HG02588 (cell line): ENCODE data around the gene CACNA1C.
"Not testable (repeated sequence)": the region's sequence is repeated elsewhere in the genome, so short reads cannot be mapped to it uniquely, and the experiment has no call there.

Experiments used
- ATAC-seq: cut with Tn5 transposase; IDR thresholded peaks from one replicate; pipeline ENCODE4 v1.9.1; 2021; ENCODE audit warnings: mild to moderate bottlenecking, moderate library complexity; ENCODE audit not compliant: unreplicated experiment

The CACNA1C gene

DNA sequence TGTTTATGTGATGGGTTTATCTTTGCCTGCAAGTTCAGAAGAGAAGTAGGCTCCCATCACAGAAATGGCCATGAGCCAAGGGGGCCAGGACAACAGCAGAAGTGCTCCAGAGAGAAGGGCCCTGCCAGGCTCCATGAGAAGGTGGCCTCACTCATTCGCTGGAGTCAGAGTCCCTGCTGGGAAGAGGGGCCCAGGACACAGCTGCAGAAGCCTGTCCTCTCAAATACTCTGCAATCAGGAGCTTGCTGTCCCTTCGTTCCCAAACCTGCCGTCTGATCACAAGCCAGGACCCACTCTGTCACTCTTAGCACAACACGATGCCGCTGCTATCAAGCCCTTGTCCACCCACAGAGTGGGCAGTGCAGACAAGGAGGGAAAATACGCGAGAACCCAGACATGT, 435.8 kb downstream of the CACNA1C start:
- no peak for ATAC-seq

DNA sequence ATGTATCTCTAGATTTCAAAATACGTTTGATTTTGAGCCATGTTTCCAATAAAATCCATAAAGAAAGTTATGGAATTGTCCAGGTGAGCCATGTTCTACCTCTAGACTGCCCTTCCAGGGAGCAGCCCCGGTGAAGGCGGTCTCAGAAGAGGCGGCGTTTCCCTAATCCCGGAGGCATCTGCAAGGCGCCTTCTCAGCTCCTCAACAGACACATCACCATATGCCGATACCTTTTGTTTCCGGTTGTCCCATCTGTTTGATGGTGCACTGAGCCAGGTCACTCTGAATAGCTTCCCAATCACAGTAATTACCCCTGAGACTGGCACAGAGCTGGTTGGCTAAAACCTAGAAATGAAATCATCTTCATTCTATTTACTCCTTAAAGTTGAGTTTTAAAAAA, 436.5 kb downstream of the CACNA1C start:
- ATAC-seq = no peak

DNA sequence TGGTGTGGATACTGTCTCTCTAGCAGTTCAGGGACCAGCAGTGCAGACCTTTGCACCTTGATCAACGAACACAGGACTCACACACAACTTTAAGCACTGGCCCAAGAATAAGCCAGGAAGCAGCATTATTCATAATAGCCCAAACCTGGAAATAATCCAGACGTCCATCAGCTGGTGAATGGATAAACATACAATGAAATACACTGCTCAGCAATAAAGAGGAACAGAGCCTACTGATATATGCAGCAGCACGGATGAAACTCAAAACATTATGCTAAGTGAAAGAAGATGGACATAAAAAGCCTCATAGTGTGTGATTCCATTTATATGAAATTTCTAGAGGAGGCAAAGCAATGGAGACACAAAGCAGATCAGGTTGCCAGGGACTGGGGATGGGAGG, 438.0 kb downstream of the CACNA1C start:
- no peak for ATAC-seq

DNA sequence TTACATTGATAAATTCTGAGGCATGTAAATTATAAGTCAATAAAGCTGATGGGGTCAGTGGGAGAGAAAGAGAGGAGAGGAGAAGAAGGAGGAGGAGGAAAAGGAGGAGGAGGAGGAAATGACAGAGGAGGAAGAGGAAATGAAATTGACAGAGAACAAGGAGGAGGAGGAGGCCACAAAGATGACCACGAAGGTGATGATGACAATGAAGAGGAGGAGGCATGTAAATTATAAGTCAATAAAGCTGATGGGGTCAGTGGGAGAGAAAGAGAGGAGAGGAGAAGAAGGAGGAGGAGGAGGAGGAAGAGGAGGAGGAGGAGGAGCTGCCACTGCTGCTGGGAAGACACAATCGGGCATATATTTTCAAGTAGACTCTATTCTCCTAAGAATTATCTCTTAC, 438.6 kb downstream of the CACNA1C start:
- not testable (repeated sequence) for ATAC-seq

DNA sequence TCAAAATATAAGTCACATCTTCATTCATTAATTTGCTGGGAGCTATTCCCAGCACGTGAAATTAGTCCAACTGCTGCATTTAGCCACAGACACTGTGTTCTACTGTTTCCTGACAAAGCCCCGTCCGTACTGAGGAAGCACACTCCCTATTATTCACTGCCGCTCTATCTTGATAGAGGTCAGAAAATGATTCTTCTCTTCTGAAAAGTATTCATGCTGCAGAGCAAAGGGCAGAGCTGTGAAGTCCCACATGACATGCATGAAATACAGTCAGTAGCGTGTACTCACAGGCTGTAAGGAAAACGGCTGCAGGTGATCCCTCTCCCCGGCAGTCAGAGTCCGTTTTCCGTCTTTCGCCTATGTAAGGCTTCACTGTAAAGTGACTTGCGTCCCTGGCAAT, 439.4 kb downstream of the CACNA1C start:
- ATAC-seq = no peak

DNA sequence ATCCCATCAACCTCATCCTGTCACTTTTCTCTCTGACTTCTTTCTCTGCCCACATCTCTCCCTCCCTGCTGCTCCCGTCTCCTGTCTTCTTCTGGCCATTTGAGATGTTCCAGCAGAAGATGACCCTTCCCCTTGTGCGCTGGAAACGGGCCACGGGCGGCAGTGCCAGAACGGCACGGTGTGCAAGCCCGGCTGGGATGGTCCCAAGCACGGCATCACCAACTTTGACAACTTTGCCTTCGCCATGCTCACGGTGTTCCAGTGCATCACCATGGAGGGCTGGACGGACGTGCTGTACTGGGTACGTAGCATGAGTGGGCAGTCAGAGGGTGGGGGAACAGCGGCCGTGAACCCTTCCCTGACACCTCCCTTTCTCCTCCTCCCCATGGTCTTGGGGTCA, 440.3 kb downstream of the CACNA1C start:
- ATAC-seq = no peak

DNA sequence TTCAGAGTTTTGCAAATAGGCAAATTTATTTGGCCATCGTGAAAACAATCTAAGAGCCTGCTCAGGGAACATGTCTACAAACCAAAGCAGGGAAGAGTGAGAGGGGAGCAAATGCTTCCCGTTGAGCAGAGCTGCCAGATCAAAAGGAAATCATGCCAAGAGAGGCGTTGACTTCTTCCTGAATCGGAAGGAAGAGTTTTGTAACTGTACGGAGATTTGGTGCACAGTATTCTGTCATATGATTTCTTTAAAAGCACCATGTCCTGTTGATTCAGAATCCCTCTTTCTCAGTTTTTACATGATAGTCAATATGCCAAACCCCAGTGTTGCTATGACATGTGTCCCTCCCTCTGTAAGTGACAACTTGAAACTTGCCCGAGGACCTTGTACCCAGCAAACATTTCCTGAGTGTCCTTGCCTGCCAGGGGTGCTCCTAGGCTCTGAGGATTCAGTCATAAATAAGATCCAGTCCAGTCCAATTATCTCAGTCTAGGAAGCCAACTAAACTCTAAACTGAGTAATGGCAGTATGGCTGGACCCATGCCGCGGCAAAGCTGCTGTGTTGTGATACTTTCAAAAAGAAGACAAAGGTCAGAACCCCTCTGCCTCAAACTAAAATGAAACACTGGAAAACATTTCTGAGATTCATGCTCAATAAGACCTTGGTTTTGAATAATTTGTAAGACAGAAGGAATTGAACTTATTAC, 441.9 kb downstream of the CACNA1C start:
- no peak for ATAC-seq

DNA sequence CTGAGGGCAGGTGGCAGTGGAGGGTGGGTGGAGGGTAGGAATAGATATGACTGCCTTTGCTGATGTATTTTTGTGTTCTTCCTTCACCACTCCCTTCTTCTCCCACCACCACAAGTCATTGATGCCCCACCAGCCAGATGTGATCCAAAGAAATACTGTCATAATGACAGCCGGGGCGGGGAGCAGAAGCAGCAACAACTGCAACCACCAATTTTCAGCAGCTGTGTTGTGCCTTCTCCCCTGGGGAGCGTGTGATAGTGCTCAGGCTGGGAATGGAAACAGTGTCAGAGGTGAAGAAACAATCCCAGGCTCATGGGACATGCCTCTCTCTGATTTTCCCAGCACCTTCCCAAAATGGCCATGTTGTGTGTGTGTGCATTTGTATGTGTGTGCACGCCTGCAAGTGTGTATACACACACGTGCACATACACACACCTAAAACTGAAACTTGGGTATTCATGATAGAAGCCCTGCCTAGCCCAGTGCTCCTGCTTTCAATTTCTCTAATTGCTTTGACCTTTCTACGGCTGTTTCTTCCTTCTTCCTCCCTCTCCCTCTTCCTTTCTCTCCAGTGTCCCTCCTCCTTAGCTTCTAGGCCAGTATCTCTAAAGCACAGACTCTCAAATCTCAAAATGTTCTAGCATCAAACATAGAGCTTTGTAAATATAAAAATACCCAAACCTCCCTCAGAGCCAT, 442.8 kb downstream of the CACNA1C start:
- no peak for ATAC-seq

DNA sequence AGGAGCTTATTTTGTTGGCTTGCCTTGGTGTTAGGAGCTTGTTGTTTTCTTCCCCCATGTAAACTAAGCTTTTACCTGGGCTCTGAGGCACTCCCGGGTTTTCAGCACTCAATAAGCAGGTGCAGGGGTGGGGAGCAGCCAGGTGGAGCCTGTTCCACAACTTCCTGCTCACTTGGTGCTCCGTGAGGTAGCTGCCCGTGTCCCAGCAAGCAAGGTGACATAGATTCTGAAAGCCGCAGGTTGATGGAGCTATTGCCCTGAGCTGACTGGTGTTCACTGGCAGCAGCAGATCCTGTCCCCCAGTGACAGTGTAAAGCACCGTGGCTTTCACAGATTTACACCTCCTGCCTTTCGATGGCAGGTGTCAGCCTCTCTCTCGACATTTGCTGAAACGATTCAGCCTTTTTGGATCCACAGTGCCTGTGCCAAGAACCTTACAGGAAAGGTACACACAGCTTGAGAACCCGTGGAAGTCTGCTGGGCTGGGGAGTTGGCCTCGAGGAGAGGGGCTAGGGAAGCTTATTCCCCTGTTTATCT, 446.2 kb downstream of the CACNA1C start:
- ATAC-seq = no peak

DNA sequence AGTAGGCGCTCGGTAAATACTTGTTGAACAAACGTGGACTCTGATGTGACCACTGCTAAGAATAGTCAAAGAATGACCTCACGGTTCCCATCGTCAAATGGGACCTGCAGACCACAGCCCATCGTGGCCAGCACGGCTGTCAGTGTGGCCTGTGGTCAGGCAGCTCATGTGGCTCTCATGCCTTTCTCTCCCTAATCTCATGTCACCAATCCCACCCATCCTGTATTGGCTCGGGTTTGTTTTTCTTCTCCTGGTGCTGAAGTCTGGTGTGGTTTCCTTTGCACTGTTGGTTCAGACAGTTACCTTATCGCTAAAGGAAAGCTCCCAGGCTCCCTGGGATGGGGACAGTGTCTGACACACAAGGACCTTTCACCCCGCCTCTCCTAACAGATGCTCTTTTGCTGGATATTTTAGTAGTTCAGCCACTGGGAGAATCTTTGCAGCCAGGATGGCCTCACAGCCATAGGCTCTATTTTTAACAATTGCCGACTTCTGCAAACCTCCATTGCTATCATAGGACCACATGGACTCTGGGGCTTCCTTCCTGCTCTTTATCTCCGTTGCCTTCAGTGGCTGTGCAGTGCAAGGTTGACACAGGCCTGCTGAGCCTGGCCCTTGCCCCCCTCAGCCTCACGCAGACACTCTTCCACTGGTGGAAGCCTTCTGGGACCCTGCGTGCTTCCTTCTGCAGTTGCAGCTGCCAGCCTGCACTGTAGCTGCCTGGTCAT, 448.8 kb downstream of the CACNA1C start:
- ATAC-seq = no peak

DNA sequence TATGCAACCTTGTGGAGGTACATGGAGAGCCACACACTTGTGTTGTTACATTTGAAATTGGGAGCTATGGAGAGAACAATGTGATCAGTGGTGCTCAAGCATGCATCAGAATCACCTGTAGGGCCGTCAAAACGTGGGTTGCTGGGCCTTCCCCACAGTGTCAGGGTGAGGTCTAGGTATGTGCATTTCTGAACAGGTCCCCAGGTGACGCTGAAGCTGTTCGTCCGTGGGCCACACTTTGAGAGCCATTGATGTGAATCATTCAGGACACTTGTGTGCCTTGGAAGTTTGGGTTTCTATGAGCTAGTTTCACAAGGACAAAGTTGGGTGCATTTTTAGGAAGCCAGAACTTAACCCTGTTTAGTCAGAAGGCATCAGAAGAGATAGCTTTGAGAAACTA, 450.2 kb downstream of the CACNA1C start:
- ATAC-seq = no peak

DNA sequence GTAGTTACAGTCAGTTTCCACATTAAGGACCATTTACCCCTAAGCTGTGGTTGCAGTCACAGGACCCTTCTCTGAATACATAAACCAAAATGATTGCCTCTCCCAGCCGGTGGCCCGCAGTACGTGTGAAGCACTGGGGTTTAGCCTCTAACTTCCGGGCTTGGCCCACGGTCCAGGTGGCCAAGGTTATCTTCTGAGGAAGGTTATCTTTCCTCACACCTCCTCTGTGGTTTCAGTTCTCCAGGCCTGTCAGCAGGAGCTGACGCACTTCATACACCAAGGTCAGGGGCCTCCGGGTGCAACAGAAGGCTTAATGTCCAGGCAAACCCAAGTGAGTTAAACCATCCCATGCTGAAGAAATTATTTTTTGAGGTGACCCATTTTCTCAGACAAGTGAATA, 451.0 kb downstream of the CACNA1C start:
- ATAC-seq = no peak

DNA sequence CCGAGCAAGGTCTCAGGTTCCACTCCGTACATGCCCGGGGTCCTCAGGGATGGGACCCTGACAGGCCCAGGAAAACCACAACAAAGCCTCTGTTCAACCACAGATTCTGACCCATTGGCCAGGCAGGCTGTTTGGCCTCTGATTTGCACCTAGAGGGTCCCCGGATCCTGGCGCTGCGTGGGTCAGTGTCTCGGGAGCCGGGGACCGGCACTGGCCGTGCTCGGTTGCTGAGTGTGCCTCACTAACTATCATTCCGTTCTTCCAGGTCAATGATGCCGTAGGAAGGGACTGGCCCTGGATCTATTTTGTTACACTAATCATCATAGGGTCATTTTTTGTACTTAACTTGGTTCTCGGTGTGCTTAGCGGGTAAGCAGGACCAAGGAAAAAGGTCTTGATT, 451.8 kb downstream of the CACNA1C start:
- ATAC-seq = no peak

DNA sequence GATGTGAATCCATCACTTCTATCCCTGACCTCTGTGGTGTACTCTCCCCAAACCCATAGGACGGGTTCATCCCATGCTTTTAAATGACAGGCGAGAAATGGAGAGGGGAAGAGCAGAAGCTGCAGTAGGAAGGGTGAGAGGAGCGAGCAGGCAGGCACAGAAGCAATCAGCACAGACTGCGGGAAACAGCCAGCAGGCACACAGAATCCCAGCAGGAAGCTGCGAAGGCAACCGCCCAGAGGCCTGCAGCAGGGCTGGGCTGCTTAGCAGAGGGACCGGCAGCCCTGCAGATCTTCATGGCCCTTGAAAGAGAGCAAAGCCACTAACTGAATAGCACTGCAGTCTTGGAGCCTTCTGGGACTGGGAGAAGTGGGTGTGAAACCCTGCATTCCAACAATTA, 455.0 kb downstream of the CACNA1C start:
- no peak for ATAC-seq

DNA sequence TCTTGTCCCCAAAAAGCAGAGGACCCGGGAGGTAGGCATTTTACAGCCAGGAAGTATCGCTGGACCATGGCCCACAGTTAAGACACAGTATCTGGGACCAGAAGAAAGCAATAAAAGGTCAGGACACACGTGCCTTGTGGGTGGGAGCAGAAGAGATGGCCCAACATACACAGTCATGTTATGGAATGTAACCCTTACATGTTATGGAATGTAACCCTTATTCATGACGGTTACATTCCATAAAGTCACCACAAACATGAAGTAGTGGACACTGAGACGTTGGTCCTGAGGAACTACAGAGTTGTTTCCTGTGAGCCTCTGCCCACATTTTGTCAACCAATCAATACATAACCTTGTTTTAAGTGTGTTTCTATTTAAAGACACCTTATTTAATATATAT, 456.4 kb downstream of the CACNA1C start:
- no peak for ATAC-seq

DNA sequence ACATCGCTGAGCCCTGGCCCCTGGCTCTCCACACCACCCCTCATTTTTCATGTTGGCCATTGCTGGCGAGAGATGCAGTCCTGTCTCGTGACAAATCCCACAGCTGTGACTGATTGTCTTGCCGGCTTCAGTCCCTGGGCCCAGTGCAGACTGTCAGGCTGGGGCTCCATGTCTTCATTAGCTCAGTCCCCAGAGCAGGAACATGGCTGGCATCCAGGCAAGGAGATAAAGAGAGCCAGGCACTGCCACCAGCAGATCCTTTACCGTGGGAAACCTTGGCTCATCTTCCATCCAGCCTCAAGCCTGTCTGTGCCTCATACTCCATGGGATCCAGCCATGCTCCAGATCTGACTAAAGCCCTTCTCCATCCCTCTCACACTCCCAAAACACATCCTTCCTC, 457.3 kb downstream of the CACNA1C start:
- no peak for ATAC-seq

DNA sequence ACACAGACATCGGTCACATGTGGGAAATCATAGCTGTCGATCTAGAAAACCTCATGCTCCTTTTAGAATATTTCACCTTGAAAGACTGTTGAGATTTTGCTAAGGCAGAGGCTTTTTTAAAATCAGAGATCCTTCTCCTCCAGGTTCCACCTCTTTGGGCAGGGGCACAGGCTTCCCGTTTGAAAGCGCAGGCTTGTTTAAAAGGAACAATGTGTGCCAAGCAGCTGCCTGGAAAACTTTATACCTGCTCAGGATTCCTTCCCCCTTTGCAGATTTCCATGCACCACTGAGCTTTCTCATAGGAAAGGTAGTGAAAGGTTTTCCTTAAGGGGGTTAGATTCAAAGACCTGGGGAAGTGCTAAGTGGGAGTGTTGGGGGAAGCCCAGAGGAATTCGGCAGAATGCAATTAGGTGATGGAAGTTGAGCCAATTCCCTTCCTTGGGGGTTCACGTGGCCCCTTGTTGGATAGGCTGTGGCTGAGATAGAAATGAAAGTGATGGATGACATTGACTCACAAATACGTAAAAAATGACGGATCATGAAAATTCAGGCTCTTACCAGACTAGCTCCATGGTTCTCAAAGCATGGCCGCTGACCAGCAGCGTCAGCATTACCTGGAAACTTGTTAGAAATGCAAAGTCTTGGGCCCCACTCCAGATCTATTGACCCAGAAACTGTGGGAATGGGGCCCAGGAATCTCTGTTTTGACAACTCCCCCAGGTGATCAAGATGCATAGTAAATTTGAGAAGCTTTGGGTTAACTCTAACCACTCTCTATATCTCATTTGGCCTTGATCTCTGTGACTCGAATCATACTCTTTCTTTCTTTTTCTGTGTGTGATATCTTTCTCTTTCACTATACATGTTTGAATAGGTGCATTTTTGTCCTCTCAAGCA, 460.6 kb downstream of the CACNA1C start:
- no peak for ATAC-seq

DNA sequence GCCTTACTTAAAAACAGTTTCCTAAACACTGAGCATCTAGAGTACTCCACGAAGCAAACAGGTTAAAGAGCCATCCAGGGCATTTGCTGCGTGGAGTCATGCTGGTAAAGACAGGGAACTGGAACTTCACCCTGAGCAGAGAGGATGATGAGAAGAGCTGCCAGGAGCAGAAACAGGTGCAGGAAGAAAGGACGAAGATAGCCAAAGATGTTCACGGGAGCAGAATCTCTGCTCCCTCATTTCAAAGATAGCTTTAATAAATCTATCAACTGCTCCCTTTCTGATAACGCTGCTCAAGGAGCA, 461.2 kb downstream of the CACNA1C start:
- no peak for ATAC-seq

DNA sequence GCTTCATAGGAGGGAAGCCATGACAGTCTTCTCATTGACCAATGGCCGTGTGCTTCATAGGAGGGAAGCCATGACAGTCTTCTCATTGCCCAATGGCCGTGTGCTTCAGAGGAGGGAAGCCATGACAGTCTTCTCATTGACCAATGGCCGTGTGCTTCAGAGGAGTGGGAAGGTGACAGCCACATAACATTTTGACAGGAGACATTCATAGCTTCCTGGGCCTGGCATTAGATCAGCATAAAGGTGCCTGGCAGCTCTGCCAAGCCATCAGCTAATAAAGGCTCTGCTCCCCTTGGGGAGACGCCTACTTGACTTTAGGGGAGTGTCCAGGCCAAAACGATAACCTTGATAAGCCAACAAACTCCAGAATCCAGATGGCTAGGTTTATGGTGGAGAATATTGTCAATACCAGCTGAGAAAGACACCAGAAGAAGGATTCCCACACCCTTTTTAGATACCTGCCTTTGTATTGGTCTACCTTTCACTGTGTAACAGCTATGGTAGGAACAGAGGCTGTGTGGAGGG, 468.0 kb downstream of the CACNA1C start:
- no peak for ATAC-seq

DNA sequence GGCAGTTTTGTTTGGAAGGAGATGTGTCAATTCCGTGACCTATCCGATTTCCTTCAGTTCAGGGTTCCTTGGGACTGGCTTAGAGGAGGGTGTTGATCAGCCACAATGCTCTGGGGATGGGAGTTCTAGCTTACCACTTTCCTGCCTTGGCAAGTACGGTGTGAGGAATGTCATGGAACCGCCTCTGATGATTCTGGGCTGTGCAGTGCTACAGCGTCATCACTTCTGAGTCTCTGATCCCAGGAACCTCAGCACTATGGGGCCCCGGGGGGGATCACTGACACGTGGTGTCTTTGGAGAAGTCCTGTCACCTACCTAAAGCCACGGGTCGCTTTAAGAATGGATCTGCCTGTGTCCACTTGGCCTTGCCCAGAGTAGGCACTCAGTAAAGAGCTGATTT, 470.5 kb downstream of the CACNA1C start:
- ATAC-seq = no peak

DNA sequence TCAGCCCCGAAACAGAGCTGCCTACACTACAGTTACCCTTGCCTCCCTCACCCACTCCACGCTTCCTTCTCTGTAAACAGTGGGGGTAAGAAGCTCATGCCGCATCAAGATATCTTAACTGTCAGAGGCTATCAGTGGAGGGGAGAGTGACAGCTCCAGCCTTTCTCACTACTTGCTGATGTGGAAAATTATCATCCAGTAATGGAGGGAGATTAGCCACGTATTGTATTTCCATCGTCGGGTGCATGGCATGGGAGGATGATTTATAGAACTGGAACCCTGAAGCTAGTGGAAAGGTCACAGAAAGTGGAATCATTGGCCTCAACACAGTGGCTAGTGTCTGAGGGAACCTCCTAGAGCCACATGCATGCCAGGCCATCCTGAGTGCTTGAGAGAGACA, 471.1 kb downstream of the CACNA1C start:
- no peak for ATAC-seq
